Neural progenitor cell (in vitro differentiated cells): ENCODE results near the gene USP32. TPM values are rescaled to one million over a fixed set of nuclear protein-coding genes. Genes with fewer than 3 reads are reported as not detected.
"Not testable (repeated sequence)": the region's sequence is repeated elsewhere in the genome, so short reads cannot be mapped to it uniquely, and the experiment has no call there.

Experiments used
- DNase-seq: peaks from one replicate; pipeline ENCODE4 v3.0.0-alpha.2; 2016; ENCODE audit warnings: low spot score
- H2AFZ ChIP-seq: fragments of 200-600 bp; sonication (generic); replicated peaks from 2 replicates; pipeline ENCODE4 v1.6.1; 2016; ENCODE audit warnings: antibody characterized with exemption
- H3F3A ChIP-seq: fragments of 200-600 bp; sonication (generic); 2 replicates; pipeline ENCODE4 v1.6.1; 2016; ENCODE audit warnings: antibody characterized with exemption, low read depth
- H3K27ac ChIP-seq: fragments of 200-600 bp; sonication (generic); 2 replicates; pipeline ENCODE4 v1.5.1; 2016; ENCODE audit warnings: mild to moderate bottlenecking
- H3K27me3 ChIP-seq: fragments of 200-600 bp; sonication (generic); 2 replicates; pipeline ENCODE4 v1.6.1; 2016; ENCODE audit warnings: mild to moderate bottlenecking, moderate library complexity
- H3K36me3 ChIP-seq: fragments of 200-600 bp; sonication (generic); 2 replicates; pipeline ENCODE4 v1.5.1; 2016
- H3K4me1 ChIP-seq: fragments of 200-600 bp; sonication (generic); 2 replicates; pipeline ENCODE4 v1.6.1; 2016; ENCODE audit warnings: mixed run types
- H3K4me2 ChIP-seq: fragments of 200-600 bp; sonication (generic); 2 replicates; pipeline ENCODE4 v1.6.1; 2016
- H3K4me3 ChIP-seq: fragments of 200-600 bp; sonication (generic); 2 replicates; pipeline ENCODE4 v1.5.1; 2016
- H3K79me2 ChIP-seq: fragments of 200-600 bp; sonication (generic); 2 replicates; pipeline ENCODE4 v1.6.1; 2016; ENCODE audit warnings: low read depth
- H3K9ac ChIP-seq: fragments of 200-600 bp; sonication (generic); 2 replicates; pipeline ENCODE4 v1.6.1; 2016
- H3K9me3 ChIP-seq: fragments of 200-600 bp; sonication (generic); 2 replicates; pipeline ENCODE4 v1.5.1; 2016; ENCODE audit warnings: low read depth
- H4K20me1 ChIP-seq: fragments of 200-600 bp; sonication (generic); 2 replicates; pipeline ENCODE4 v1.6.1; 2016; ENCODE audit warnings: low read depth
- H3K27ac Mint-ChIP-seq: 3 replicates; pipeline ENCODE4 v1.8.0; 2021; ENCODE audit warnings: mixed read lengths
- H3K27me3 Mint-ChIP-seq: 2 replicates; pipeline ENCODE4 v1.8.0; 2022; ENCODE audit warnings: low read depth, mild to moderate bottlenecking, inconsistent platforms, moderate library complexity, mixed read lengths; ENCODE audit not compliant: insufficient read depth
- H3K36me3 Mint-ChIP-seq: 3 replicates; pipeline ENCODE4 v1.8.0; 2021; ENCODE audit warnings: mixed read lengths
- H3K4me1 Mint-ChIP-seq: 3 replicates; pipeline ENCODE4 v1.8.0; 2021; ENCODE audit warnings: mixed read lengths
- H3K4me3 Mint-ChIP-seq: 3 replicates; pipeline ENCODE4 v1.8.0; 2021; ENCODE audit warnings: mild to moderate bottlenecking, moderate library complexity, mixed read lengths
- H3K9me3 Mint-ChIP-seq: 3 replicates; pipeline ENCODE4 v1.8.0; 2020; ENCODE audit warnings: mixed read lengths
- EZH2 ChIP-seq: fragments of 200-600 bp; sonication (generic); IDR thresholded peaks from 2 replicates; pipeline ENCODE4 v1.6.1; 2017; ENCODE audit warnings: antibody characterized with exemption, mild to moderate bottlenecking, moderate library complexity
- EZH2phosphoT487 ChIP-seq: fragments of 200-600 bp; sonication (generic); IDR thresholded peaks from 2 replicates; pipeline ENCODE4 v1.6.1; 2017; ENCODE audit warnings: antibody characterized with exemption
- total RNA-seq: library from RNA; depleted of rRNA; stranded (reverse); fragments of >200 nt; gene quantifications from 2 replicates; pipeline ENCODE4 v1.2.3, GENCODE V29; 2015; ENCODE audit warnings: low replicate concordance
- TF ChIP-seq, protein P1 (sequence below): fragments of 200-600 bp; sonication (generic); IDR thresholded peaks from 2 replicates; pipeline ENCODE4 v1.5.1; 2017; ENCODE audit warnings: antibody characterized with exemption, mild to moderate bottlenecking

Gene USP32
- total RNA-seq, 1 donor from 2014 or later = 45.0 TPM

DNA sequence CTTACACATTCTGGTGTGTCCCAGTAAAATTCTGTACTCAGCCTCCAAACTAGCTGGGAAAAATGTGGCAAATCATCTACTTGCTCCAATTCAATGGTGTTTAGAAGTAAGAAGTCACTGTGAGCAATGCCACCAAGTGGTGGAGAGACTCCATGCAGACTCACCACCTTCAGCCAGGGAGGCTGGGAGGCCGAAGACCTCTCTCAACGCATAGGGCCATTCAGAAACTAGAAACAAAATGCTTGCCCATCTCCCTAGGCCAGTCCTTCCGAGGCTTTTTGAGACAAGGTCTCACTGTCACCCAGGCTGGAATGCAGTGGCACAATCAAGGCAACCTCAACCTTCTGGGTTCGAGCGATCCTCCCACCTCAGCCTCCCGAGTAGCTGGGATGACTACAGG lies 217.2 kb downstream of the USP32 start:
- not testable (repeated sequence) for H3K79me2 ChIP-seq, H3K27me3 Mint-ChIP-seq, H3K4me2 ChIP-seq, H3K4me1 ChIP-seq, H3K27me3 ChIP-seq, H3K4me3 ChIP-seq, H2AFZ ChIP-seq, H3K27ac ChIP-seq, H4K20me1 ChIP-seq, H3K27ac Mint-ChIP-seq, H3K9me3 ChIP-seq, H3K9me3 Mint-ChIP-seq, H3K36me3 ChIP-seq, H3K36me3 Mint-ChIP-seq, H3K4me3 Mint-ChIP-seq, H3K9ac ChIP-seq
- TF ChIP-seq, protein P1, sequence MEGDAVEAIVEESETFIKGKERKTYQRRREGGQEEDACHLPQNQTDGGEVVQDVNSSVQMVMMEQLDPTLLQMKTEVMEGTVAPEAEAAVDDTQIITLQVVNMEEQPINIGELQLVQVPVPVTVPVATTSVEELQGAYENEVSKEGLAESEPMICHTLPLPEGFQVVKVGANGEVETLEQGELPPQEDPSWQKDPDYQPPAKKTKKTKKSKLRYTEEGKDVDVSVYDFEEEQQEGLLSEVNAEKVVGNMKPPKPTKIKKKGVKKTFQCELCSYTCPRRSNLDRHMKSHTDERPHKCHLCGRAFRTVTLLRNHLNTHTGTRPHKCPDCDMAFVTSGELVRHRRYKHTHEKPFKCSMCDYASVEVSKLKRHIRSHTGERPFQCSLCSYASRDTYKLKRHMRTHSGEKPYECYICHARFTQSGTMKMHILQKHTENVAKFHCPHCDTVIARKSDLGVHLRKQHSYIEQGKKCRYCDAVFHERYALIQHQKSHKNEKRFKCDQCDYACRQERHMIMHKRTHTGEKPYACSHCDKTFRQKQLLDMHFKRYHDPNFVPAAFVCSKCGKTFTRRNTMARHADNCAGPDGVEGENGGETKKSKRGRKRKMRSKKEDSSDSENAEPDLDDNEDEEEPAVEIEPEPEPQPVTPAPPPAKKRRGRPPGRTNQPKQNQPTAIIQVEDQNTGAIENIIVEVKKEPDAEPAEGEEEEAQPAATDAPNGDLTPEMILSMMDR = peak; percentile 53
- H3K4me1 Mint-ChIP-seq = peaks cover 12% of the 10 kb centered on the region
- peaks cover 21% of the 10 kb centered on the region for H3F3A ChIP-seq
- peak; percentile 37 for DNase-seq

DNA sequence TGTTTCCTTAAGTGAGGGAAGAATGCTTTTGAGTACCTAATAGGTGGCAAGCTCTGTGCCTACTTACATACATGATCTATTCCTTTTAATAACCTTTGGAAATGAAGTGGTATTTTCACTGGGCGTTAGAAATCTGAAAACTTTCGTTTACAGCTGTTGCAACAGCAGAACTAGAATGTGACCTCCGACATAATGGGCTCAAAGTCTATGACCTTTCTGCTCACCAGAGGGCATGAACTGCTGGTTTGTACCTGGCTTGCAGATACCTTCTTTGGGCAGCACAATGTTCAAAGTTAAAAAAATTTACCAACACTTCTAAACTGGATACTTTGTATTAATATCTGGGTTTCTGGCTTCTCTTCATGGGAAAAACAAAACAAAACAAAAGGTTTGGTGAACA lies 217.9 kb downstream of the USP32 start:
- no peak overlapping the region for H3K27ac ChIP-seq
- no peak overlapping the region for H3K27ac Mint-ChIP-seq

DNA sequence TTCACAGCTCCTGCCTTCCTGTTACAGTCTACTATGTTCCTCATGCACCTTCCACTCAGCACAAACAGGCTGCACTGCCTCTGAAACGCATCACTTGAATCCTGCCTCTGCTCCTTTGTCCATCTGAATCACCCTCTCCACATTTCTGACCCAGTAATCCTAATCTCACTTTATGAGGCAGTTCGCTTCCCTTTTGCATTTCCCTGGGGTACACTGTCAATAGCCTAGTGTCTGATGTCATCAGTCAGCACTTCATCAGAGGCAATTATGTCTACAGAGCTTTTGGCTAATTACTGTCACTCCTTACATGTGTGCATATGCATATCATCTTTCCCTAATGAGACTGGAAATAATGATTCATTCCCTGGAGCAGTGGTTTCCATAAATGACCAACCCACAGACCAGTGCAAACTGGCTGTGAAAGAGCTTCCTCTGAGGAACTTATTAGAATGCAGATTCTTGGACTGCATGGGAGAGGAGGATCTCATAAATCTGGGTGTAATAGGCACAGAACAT lies 218.6 kb downstream of the USP32 start:
- no peaks in the 10 kb centered on the region for H4K20me1 ChIP-seq
- no peak overlapping the region for H3K27ac ChIP-seq
- TF ChIP-seq, protein P1 = no peak
- no peak for DNase-seq
- no peaks in the 10 kb centered on the region for H3K79me2 ChIP-seq
- no peak overlapping the region for H3K4me3 Mint-ChIP-seq
- H3K4me3 ChIP-seq = no peak overlapping the region
- H3K9me3 Mint-ChIP-seq = no peaks in the 10 kb centered on the region
- peak overlapping the region; percentile 4 for H3K27ac Mint-ChIP-seq
- peaks cover 13% of the 10 kb centered on the region for H3K4me1 Mint-ChIP-seq
- no peaks in the 10 kb centered on the region for H3K9me3 ChIP-seq
- H3K4me2 ChIP-seq = no peak overlapping the region
- no peaks in the 10 kb centered on the region for H3K27me3 ChIP-seq
- H3K36me3 ChIP-seq = no peaks in the 10 kb centered on the region
- no peak overlapping the region for H3K9ac ChIP-seq
- H3K27me3 Mint-ChIP-seq = no peaks in the 10 kb centered on the region
- H3K4me1 ChIP-seq = peaks cover 16% of the 10 kb centered on the region
- peaks cover 21% of the 10 kb centered on the region for H3F3A ChIP-seq
- no peak overlapping the region for H2AFZ ChIP-seq
- peaks cover 5% of the 10 kb centered on the region for H3K36me3 Mint-ChIP-seq

More for the DNA sequence above, 217.9 kb downstream of the USP32 start:
- no peaks in the 10 kb centered on the region for H3K36me3 ChIP-seq
- H3K4me1 Mint-ChIP-seq = peaks cover 13% of the 10 kb centered on the region
- no peaks in the 10 kb centered on the region for H3K27me3 ChIP-seq
- no peak for DNase-seq
- H3F3A ChIP-seq = peaks cover 23% of the 10 kb centered on the region
- no peaks in the 10 kb centered on the region for H3K9me3 Mint-ChIP-seq
- no peak overlapping the region for H2AFZ ChIP-seq
- H4K20me1 ChIP-seq = no peaks in the 10 kb centered on the region
- no peak overlapping the region for H3K4me2 ChIP-seq
- peaks cover 11% of the 10 kb centered on the region for H3K4me1 ChIP-seq
- H3K79me2 ChIP-seq = no peaks in the 10 kb centered on the region
- H3K4me3 ChIP-seq = no peak overlapping the region
- no peak for TF ChIP-seq EZH2
- no peak overlapping the region for H3K4me3 Mint-ChIP-seq
- H3K9ac ChIP-seq = no peak overlapping the region
- H3K36me3 Mint-ChIP-seq = peaks cover 5% of the 10 kb centered on the region
- no peaks in the 10 kb centered on the region for H3K9me3 ChIP-seq
- no peaks in the 10 kb centered on the region for H3K27me3 Mint-ChIP-seq

DNA sequence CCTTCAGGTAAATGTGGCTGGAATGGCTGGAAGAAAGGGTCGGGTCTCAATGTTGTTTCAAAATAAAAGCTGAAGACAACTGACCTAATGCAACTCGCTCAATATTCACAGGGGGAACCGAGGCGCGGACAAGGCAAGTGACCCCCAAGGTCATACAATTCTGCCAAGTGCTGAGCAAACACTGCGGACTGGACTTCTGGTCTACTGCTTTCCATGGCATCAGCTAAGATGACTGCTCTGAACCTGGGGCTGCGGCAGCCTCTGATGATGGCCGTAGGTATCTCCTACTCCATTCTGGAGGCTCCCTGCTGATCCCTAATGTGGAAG lies 220.2 kb downstream of the USP32 start:
- Histone ChIP-seq H3K4me3 (no peak overlapping the region), H3K27me3 (no peaks in the 10 kb centered on the region), H3K36me3 (no peaks in the 10 kb centered on the region), H3K79me2 (no peaks in the 10 kb centered on the region), H3K27ac (no peak overlapping the region), H3K9me3 (no peaks in the 10 kb centered on the region), H3K4me2 (no peak overlapping the region), H2AFZ (no peak overlapping the region), H3K4me1 (peaks cover 16% of the 10 kb centered on the region), H3K9ac (no peak overlapping the region), H4K20me1 (no peaks in the 10 kb centered on the region), H3F3A (peaks cover 20% of the 10 kb centered on the region)
- Mint-ChIP-seq H3K4me3 (no peak overlapping the region), H3K36me3 (peaks cover 5% of the 10 kb centered on the region), H3K27me3 (peaks cover 2% of the 10 kb centered on the region), H3K9me3 (no peaks in the 10 kb centered on the region), H3K27ac (no peak overlapping the region), H3K4me1 (peaks cover 20% of the 10 kb centered on the region)
- no peak for DNase-seq
- TF ChIP-seq EZH2 (no peak), EZH2phosphoT487 (no peak)
- TF ChIP-seq, protein P1 = no peak
